ENCODE results near the gene RASGRP2.

- TF ChIP-seq CTCF (IDR thresholded peaks at IDR 0.05) (no peak), POLR2A (IDR thresholded peaks at IDR 0.05; ENCODE audit: low read depth) (no peak)
These were observed 19.6 kb upstream of the RASGRP2 start for GRCh38 chr11:64763526-64764039.

All from esophagus muscularis mucosa (tissue), 3 donors.